Panc1 (cell line): ENCODE measurements around the gene SLC17A6. TPM values are rescaled to one million over a fixed set of nuclear protein-coding genes. Genes with fewer than 3 reads are reported as not detected.

Experiments used
- ATAC-seq: fragments of 200-7000 bp; cut with Tn5 transposase; 2 replicates; pipeline ENCODE4 v1.9.1; 2020; ENCODE audit warnings: mild to moderate bottlenecking, moderate library complexity
- BruUV-seq: library from RNA; stranded (reverse); fragments of 400-500 nt; replicated peaks from 2 replicates; lab custom pipeline; 2021; lab: Mats Ljungman, UMichigan
- CTCF ChIA-PET: fragments of 300-600 bp; sonication (Branson Sonifier 250); formaldehyde crosslinking; loops from one replicate; lab custom pipeline; 2022; ENCODE audit warnings: antibody characterized with exemption; lab: Charles Lee
- POLR2A ChIA-PET: fragments of 300-600 bp; sonication (Branson Sonifier 250); formaldehyde crosslinking; loops from one replicate; lab custom pipeline; 2022; ENCODE audit warnings: antibody characterized with exemption; lab: Charles Lee
- DNase-seq: peaks from one replicate; pipeline ENCODE4 v3.0.0-alpha.2; 2010; ENCODE audit warnings: low read depth, low spot score
- H3K27ac ChIP-seq: 2 replicates; pipeline ENCODE4 v1.5.1; 2011; ENCODE audit warnings: mild to moderate bottlenecking, low read length, inconsistent platforms
- H3K27me3 ChIP-seq: fragments of 200-500 bp; sonication (Bioruptor generic); 2 replicates; pipeline ENCODE4 v1.6.0; 2014; ENCODE audit warnings: low read length, inconsistent platforms; ENCODE audit not compliant: control insufficient read depth, insufficient read depth
- H3K36me3 ChIP-seq: fragments of 200-500 bp; sonication (Bioruptor generic); 2 replicates; pipeline ENCODE4 v1.5.1; 2014; ENCODE audit warnings: inconsistent platforms, mild to moderate bottlenecking, low read length, moderate library complexity; ENCODE audit not compliant: control insufficient read depth, insufficient read depth
- H3K4me1 ChIP-seq: 2 replicates; pipeline ENCODE4 v1.5.1; 2011; ENCODE audit warnings: inconsistent platforms, mild to moderate bottlenecking, low read length, moderate library complexity; ENCODE audit not compliant: control insufficient read depth, insufficient read depth
- H3K4me3 ChIP-seq, 2 experiments: 2 replicates each; pipeline ENCODE4 v1.5.1; 2011 to 2012; ENCODE audit warnings: low read depth in 2 of 2, low read length in 2 of 2, mild to moderate bottlenecking in 2 of 2, inconsistent platforms in 1 of 2, moderate library complexity in 1 of 2
- H3K9me3 ChIP-seq: fragments of 200-500 bp; sonication (Bioruptor generic); 2 replicates; pipeline ENCODE4 v1.5.1; 2014; ENCODE audit warnings: low read depth, mild to moderate bottlenecking, inconsistent platforms, low read length, moderate library complexity; ENCODE audit not compliant: control insufficient read depth, insufficient read depth
- CTCF ChIP-seq: fragments of 450-650 bp; IDR thresholded peaks from 2 replicates; pipeline ENCODE4 v1.5.1; 2017; ENCODE audit warnings: mild to moderate bottlenecking
- POLR2AphosphoS5 ChIP-seq: IDR thresholded peaks from 2 replicates; pipeline ENCODE4 v1.6.1; 2012; ENCODE audit warnings: mild to moderate bottlenecking, low read depth, low read length, moderate library complexity
- SIN3A ChIP-seq: IDR thresholded peaks from 2 replicates; pipeline ENCODE4 v1.6.1; 2012; ENCODE audit warnings: low read depth, mild to moderate bottlenecking, low read length, moderate library complexity, borderline replicate concordance; ENCODE audit not compliant: insufficient read depth
- TCF7L2 ChIP-seq: IDR thresholded peaks from 2 replicates; pipeline ENCODE4 v1.6.1; 2011; ENCODE audit warnings: mild to moderate bottlenecking, low read depth, low read length, inconsistent platforms
- in situ Hi-C: cut with HindIII; loops from 2 replicates; pipeline ENCODE4 v1.10.0; 2016; ENCODE audit warnings: low sequenced_read_pairs, low pct_unique_long_range_greater_than_20kb
- intact Hi-C: fragments of 100-400 bp; cut with micrococcal nuclease; formaldehyde crosslinking; loops from one replicate; pipeline ENCODE4 v1.10.0; 2022; ENCODE audit not compliant: unreplicated experiment
- total RNA-seq: library from RNA; stranded (reverse); gene quantifications from one replicate; pipeline ENCODE4 v1.2.1, GENCODE V29; 2021; ENCODE audit not compliant: unreplicated experiment
- TF ChIP-seq, protein P1 (sequence below), 2 experiments: IDR thresholded peaks; 2 replicates each; pipeline ENCODE4 v1.6.1; 2011 to 2012; ENCODE audit warnings: low read depth in 2 of 2, control low read depth in 1 of 2, low read length in 1 of 2, mild to moderate bottlenecking in 1 of 2, moderate library complexity in 1 of 2; ENCODE audit not compliant: insufficient read depth in 1 of 2

Gene SLC17A6
- total RNA-seq, 1 experiment from 2014 or later, result not detected

DNA sequence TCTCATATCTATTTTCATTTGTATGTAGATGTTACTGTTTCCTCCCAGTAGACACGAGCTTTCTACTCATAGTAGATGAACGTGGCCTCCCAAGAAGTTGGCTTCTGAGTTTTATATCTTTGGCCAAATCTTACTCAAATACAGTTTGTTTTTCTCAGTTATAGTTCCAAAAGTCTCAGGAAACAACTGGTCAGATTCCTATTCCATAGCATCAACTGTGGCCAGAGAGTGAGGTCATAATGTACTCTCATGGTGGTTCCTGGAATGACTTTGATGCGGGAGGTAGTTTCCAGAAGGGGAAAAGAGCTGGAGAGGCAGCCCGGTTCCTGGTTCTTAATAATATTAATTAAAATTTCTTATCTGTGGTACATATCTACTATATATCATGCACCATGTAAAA lies 77.3 kb downstream of the SLC17A6 start:
- H3K4me1 ChIP-seq, result no peaks in the 10 kb centered on the region
- TF ChIP-seq TCF7L2, result no peak
- no peak for TF ChIP-seq CTCF
- TF ChIP-seq POLR2AphosphoS5, result no peak
- TF ChIP-seq, protein P1, sequence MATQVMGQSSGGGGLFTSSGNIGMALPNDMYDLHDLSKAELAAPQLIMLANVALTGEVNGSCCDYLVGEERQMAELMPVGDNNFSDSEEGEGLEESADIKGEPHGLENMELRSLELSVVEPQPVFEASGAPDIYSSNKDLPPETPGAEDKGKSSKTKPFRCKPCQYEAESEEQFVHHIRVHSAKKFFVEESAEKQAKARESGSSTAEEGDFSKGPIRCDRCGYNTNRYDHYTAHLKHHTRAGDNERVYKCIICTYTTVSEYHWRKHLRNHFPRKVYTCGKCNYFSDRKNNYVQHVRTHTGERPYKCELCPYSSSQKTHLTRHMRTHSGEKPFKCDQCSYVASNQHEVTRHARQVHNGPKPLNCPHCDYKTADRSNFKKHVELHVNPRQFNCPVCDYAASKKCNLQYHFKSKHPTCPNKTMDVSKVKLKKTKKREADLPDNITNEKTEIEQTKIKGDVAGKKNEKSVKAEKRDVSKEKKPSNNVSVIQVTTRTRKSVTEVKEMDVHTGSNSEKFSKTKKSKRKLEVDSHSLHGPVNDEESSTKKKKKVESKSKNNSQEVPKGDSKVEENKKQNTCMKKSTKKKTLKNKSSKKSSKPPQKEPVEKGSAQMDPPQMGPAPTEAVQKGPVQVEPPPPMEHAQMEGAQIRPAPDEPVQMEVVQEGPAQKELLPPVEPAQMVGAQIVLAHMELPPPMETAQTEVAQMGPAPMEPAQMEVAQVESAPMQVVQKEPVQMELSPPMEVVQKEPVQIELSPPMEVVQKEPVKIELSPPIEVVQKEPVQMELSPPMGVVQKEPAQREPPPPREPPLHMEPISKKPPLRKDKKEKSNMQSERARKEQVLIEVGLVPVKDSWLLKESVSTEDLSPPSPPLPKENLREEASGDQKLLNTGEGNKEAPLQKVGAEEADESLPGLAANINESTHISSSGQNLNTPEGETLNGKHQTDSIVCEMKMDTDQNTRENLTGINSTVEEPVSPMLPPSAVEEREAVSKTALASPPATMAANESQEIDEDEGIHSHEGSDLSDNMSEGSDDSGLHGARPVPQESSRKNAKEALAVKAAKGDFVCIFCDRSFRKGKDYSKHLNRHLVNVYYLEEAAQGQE (IDR thresholded peaks at IDR 0.05; ENCODE audit: insufficient read depth in 1 of 2, low read depth in 2 of 2, low read length in 1 of 2), result no peak
- no peak for TF ChIP-seq SIN3A
- no TSS peak for BruUV-seq
- no peak overlapping the region for H3K27ac ChIP-seq
- H3K9me3 ChIP-seq, result no peaks in the 10 kb centered on the region
- H3K4me3 ChIP-seq, result no peak overlapping the region
- no peaks in the 10 kb centered on the region for H3K27me3 ChIP-seq
- CTCF ChIA-PET, result no interaction called here
- DNase-seq (no peak), ATAC-seq (no peak)
- H3K36me3 ChIP-seq, result no peaks in the 10 kb centered on the region
- in situ Hi-C loops, result no loop called here
- intact Hi-C loops, result no loop called here
- POLR2A ChIA-PET, result no interaction called here

DNA sequence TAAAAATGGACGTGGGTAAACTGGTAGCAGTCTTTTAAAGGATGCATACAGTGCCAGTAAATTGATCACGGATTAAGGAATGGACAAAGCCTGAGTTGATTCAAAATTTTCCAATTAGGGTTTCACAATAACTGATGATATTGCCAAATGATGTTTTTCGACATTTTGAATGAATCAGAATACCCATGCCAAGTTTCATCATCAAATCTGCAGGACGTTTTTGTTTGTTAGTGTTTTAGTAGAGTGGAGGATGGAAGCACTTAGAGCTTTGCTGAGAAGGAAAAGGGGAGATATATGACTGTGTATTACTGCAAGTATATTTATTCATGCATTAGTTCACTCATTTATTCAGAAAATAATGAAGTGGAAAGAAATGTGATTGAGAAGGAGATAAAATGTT lies 78.3 kb downstream of the SLC17A6 start:
- no peak for ATAC-seq
- Histone ChIP-seq H3K9me3 (no peaks in the 10 kb centered on the region), H3K4me3 (no peak overlapping the region), H3K27me3 (no peaks in the 10 kb centered on the region), H3K36me3 (no peaks in the 10 kb centered on the region), H3K4me1 (no peaks in the 10 kb centered on the region), H3K27ac (no peak overlapping the region)
- in situ Hi-C loops (no loop called here), intact Hi-C loops (no loop called here)
- BruUV-seq, result no TSS peak
- TF ChIP-seq CTCF, result no peak
- TF ChIP-seq POLR2AphosphoS5, result no peak
- TF ChIP-seq SIN3A, result no peak
- no peak for TF ChIP-seq TCF7L2
- TF ChIP-seq, protein P1 (IDR thresholded peaks at IDR 0.05; ENCODE audit: insufficient read depth in 1 of 2, low read depth in 2 of 2, low read length in 1 of 2), result no peak
- POLR2A ChIA-PET, result no interaction called here
- no peak for DNase-seq
- CTCF ChIA-PET, result no interaction called here
